ENCODE data around the gene RCOR2. TPM values are rescaled to one million over a fixed set of nuclear protein-coding genes. Genes with fewer than 3 reads are reported as not detected.

RCOR2 gene
- total and polyA plus RNA-seq, 2 of the 13 experiments (the other 11 are each of a cell fraction or from before 2014, with no cell fraction given), result 8.3 to 8.5 TPM

DNA sequence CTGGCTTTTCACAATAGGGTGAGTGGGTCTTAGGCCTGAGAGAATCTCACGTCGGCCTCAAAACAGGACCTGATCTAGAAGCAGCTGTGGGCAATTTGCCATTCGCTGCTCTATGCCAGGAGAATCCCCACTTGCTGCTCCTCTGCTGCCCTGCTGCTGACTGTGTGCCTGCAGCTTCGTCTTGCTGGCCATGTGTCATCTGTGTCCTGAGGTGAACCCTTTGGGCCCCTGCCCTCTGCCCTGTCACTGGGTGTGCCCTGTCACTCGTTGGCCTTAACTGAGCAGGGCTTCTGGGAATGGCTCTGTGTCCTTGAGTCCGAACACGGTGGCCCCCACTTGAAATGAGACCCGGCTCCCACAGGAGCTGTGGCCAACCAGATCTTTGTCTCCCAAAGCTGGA, 28.0 kb upstream of the RCOR2 start (continued):
- TF ChIP-seq SOX13 (IDR thresholded peaks at IDR 0.05) (no peak), SOX13 (CRISPR knock-in tag; conservative IDR thresholded peaks at IDR 0.05 in 1 of 2, IDR thresholded peaks at IDR 0.05 in 1 of 2) (no peak), ZNF496 (CRISPR knock-in tag; IDR thresholded peaks at IDR 0.05; ENCODE audit: insufficient replicate concordance) (no peak), ETV6 (CRISPR knock-in tag; conservative IDR thresholded peaks at IDR 0.05) (no peak), ZNF772 (CRISPR knock-in tag; IDR thresholded peaks at IDR 0.05) (0 out of 2 replicates have a peak, but pooled peaks have one; percentile 22), EP300 (IDR thresholded peaks at IDR 0.05; ENCODE audit: low read depth in 2 of 2, low read length in 2 of 2) (peak in 1 of 2 experiments; percentile 48; a peak in 1 of 4 replicates), EP300 (CRISPR knock-in tag; IDR thresholded peaks at IDR 0.05; ENCODE audit: borderline replicate concordance) (no peak), SP1 (IDR thresholded peaks at IDR 0.05) (no peak), SP1 (CRISPR knock-in tag; IDR thresholded peaks at IDR 0.05) (no peak), KDM5B (CRISPR knock-in tag; IDR thresholded peaks at IDR 0.05; ENCODE audit: borderline replicate concordance) (no peak), ZNF10 (CRISPR knock-in tag; IDR thresholded peaks at IDR 0.05; ENCODE audit: borderline replicate concordance, low read depth) (no peak), SP2 (CRISPR knock-in tag; IDR thresholded peaks at IDR 0.05) (no peak), ZFP41 (CRISPR knock-in tag; IDR thresholded peaks at IDR 0.05; ENCODE audit: borderline replicate concordance) (no peak), SRSF1 (optimal IDR thresholded peaks at IDR 0.05; ENCODE audit: low read depth, low read length) (no peak), GATAD2A (CRISPR knock-in tag; IDR thresholded peaks at IDR 0.05) (peak; percentile 46; the same call in 1 of the 2 replicates), TOPORS (CRISPR knock-in tag; IDR thresholded peaks at IDR 0.05) (no peak), SKI (IDR thresholded peaks at IDR 0.05; ENCODE audit: partially characterized antibody) (no peak), MED8 (CRISPR knock-in tag; IDR thresholded peaks at IDR 0.05; ENCODE audit: insufficient replicate concordance) (no peak)
- TF ChIP-seq, protein P1, sequence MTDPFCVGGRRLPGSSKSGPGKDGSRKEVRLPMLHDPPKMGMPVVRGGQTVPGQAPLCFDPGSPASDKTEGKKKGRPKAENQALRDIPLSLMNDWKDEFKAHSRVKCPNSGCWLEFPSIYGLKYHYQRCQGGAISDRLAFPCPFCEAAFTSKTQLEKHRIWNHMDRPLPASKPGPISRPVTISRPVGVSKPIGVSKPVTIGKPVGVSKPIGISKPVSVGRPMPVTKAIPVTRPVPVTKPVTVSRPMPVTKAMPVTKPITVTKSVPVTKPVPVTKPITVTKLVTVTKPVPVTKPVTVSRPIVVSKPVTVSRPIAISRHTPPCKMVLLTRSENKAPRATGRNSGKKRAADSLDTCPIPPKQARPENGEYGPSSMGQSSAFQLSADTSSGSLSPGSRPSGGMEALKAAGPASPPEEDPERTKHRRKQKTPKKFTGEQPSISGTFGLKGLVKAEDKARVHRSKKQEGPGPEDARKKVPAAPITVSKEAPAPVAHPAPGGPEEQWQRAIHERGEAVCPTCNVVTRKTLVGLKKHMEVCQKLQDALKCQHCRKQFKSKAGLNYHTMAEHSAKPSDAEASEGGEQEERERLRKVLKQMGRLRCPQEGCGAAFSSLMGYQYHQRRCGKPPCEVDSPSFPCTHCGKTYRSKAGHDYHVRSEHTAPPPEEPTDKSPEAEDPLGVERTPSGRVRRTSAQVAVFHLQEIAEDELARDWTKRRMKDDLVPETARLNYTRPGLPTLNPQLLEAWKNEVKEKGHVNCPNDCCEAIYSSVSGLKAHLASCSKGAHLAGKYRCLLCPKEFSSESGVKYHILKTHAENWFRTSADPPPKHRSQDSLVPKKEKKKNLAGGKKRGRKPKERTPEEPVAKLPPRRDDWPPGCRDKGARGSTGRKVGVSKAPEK (CRISPR knock-in tag; IDR thresholded peaks at IDR 0.05; ENCODE audit: borderline replicate concordance), result no peak
- TF ChIP-seq, protein P2, sequence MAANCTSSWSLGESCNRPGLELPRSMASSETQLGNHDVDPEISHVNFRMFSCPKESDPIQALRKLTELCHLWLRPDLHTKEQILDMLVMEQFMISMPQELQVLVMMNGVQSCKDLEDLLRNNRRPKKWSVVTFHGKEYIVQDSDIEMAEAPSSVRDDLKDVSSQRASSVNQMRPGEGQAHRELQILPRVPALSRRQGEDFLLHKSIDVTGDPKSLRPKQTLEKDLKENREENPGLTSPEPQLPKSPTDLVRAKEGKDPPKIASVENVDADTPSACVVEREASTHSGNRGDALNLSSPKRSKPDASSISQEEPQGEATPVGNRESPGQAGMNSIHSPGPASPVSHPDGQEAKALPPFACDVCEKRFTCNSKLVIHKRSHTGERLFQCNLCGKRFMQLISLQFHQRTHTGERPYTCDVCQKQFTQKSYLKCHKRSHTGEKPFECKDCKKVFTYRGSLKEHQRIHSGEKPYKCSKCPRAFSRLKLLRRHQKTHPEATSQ (CRISPR knock-in tag; IDR thresholded peaks at IDR 0.05; ENCODE audit: borderline replicate concordance), result no peak
- TF ChIP-seq, protein P3, sequence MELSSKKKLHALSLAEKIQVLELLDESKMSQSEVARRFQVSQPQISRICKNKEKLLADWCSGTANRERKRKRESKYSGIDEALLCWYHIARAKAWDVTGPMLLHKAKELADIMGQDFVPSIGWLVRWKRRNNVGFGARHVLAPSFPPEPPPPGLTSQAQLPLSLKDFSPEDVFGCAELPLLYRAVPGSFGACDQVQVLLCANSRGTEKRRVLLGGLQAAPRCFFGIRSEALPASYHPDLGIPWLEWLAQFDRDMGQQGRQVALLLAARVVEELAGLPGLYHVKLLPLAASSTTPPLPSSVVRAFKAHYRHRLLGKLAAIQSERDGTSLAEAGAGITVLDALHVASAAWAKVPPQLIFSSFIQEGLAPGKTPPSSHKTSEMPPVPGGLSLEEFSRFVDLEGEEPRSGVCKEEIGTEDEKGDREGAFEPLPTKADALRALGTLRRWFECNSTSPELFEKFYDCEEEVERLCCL (CRISPR knock-in tag; IDR thresholded peaks at IDR 0.05; ENCODE audit: borderline replicate concordance), result no peak
- TF ChIP-seq, protein P4, sequence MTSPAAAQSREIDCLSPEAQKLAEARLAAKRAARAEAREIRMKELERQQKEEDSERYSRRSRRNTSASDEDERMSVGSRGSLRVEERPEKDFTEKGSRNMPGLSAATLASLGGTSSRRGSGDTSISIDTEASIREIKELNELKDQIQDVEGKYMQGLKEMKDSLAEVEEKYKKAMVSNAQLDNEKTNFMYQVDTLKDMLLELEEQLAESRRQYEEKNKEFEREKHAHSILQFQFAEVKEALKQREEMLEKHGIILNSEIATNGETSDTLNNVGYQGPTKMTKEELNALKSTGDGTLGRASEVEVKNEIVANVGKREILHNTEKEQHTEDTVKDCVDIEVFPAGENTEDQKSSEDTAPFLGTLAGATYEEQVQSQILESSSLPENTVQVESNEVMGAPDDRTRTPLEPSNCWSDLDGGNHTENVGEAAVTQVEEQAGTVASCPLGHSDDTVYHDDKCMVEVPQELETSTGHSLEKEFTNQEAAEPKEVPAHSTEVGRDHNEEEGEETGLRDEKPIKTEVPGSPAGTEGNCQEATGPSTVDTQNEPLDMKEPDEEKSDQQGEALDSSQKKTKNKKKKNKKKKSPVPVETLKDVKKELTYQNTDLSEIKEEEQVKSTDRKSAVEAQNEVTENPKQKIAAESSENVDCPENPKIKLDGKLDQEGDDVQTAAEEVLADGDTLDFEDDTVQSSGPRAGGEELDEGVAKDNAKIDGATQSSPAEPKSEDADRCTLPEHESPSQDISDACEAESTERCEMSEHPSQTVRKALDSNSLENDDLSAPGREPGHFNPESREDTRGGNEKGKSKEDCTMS (CRISPR knock-in tag; conservative IDR thresholded peaks at IDR 0.05), result no peak

Data from HepG2 (cell line).